H1 (cell line): ENCODE measurements around the gene ADNP2. TPM values are rescaled to one million over a fixed set of nuclear protein-coding genes. Genes with fewer than 3 reads are reported as not detected.

Experiments used
- KDM1A ChIP-seq: fragments of 200-600, 300-600 bp; sonication (generic); IDR thresholded peaks from 2 replicates; pipeline ENCODE4 v1.7.1; 2016; ENCODE audit warnings: mild to moderate bottlenecking, low read length, borderline replicate concordance
- SP1 ChIP-seq: IDR thresholded peaks from 2 replicates; pipeline ENCODE4 v1.6.1; 2011; ENCODE audit warnings: low read depth, low read length
- SP4 ChIP-seq: IDR thresholded peaks from 2 replicates; pipeline ENCODE4 v1.6.1; 2012; ENCODE audit warnings: low read length, inconsistent platforms
- polyA plus RNA-seq, 7 experiments: library from polyadenylated mRNA; depleted of rRNA in 3 of 7; stranded (reverse) in 5 of 7; unstranded in 2 of 7; fragments of >200 nt in 5 of 7; fragments of 200-250 nt in 2 of 7; gene quantifications; 1 replicate in 5 of 7; 2 replicates in 1 of 7; 4 replicates in 1 of 7; pipeline versions ENCODE4 v1.2.1 to v1.2.3, GENCODE V29; 2011 to 2013; ENCODE audit warnings: missing spikeins in 2 of 7, mixed read lengths in 2 of 7
- total RNA-seq: library from RNA; stranded (reverse); fragmentation: NEBNext Ultra II Directional; extraction: Animal tissue kit (Norgen Biotek cat#: 25700); gene quantifications from 2 replicates; pipeline ENCODE4 v1.2.1, GENCODE V29; 2021

ADNP2 gene
- total and polyA plus RNA-seq, 2 of the 8 experiments (the other 6 are each of a cell fraction or from before 2014, with no cell fraction given) = 25.1 to 61.6 TPM

DNA sequence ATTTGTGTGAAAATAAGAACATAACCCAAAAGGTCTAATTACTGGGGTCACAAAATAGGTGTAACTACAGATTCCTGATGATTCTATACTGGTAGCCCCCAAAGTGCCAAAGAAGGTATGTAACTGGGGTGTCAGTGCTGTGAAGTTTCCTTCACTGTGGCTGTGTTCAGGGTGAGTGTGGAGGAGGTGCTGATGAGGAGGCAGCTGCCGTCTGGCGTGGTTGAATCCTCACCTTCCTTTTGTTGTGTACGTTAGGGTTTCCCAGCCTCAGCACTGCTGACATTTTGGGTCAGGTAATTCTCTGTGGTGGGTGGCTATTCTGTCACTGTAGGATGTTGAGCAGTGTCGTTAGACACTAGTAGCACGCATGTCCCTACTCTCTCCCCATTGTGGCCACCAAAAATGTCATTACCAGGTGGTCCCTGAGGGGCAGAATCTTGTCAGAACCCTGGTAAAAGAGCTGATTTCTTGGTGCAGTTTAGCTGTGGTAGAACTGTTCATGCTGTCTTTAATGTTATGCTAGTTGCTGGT, 31.5 kb downstream of the ADNP2 start (continued):
- TF ChIP-seq SP1 = no peak
- no peak for TF ChIP-seq KDM1A
- no peak for TF ChIP-seq SP4
